Spleen (tissue), 7 donors: Measurements from ENCODE around the gene KRT83.

Experiments
- CTCF ChIP-seq, 11 experiments: fragments of 200-600 bp in 7 of 11; fragments of 450-650 bp in 4 of 11; sonication (generic) in 4 of 11; IDR thresholded peaks in 8 of 11; conservative IDR thresholded peaks in 3 of 11; 1 replicate in 7 of 11; 2 replicates in 4 of 11; pipeline versions ENCODE4 v1.4.0 to v1.8.0; 2016 to 2021; ENCODE audit warnings: antibody characterized with exemption in 11 of 11, inconsistent platforms in 4 of 11, mild to moderate bottlenecking in 1 of 11
- POLR2A ChIP-seq, 3 donors: fragments of 450-650 bp; IDR thresholded peaks; one replicate each; pipeline ENCODE4 v1.5.1; 2017; ENCODE audit warnings: antibody characterized with exemption in 3 of 3, mild to moderate bottlenecking in 1 of 3
- POLR2AphosphoS5 ChIP-seq, 3 donors: sonication (generic); formaldehyde crosslinking; IDR thresholded peaks; one replicate each; pipeline ENCODE4 v1.5.1; 2017; ENCODE audit warnings: antibody characterized with exemption in 3 of 3
- donor health status: DM: no; HTN: no; CAD: no; lungs with moderate emphysema.
- donor health status: DM: no; HTN: no; CAD: no.
- donor health status: DM: no; HTN: no; CAD: no.

DNA sequence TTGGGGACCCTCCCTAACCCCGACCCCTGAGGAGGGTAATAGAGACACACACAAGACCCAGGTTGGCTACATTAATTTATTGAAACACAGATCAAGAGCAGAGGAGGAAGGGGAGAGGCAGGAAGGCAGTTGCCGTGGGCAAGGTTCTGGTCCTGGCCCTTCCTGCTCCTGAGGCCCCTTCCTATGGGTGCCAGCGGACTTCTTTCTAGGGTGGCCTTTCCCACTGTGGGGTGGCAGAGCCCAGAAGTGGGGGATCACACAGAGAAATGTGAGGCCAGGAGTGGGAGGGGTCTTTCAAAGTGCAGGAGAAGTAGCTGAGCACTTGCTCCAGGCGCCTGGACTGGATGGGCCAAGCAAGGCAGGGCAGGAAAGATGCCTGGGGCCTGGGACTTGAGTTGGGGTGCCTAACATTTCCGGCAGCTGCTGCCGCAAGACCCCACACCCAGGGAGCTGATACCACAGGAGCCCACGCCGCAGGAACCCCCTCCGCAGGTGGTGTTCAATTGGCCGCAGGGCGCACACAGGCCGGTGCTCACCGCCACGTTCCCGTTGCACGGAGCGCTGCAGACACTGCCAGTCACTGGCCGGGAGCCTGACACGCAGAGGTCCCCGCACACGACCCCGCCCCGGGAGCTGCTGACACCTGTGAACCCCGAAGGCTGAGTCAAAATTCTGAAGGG is 35.2 kb downstream of the KRT83 start:
- no peak for TF ChIP-seq POLR2AphosphoS5 (IDR thresholded peaks at IDR 0.05)
- TF ChIP-seq CTCF (IDR thresholded peaks at IDR 0.05 in 8 of 11, conservative IDR thresholded peaks at IDR 0.05 in 3 of 11): no peak
- TF ChIP-seq POLR2A (IDR thresholded peaks at IDR 0.05): no peak
